Rectal smooth muscle tissue (tissue), 1 donor: ENCODE data around the gene AAMP.

ENCODE experiments used
- H3K27ac ChIP-seq: one replicate; pipeline ENCODE4 v1.7.0; 2013; ENCODE audit warnings: low read depth, low read length, inconsistent platforms
- H3K27me3 ChIP-seq: one replicate; pipeline ENCODE4 v1.7.0; 2013; ENCODE audit warnings: low read length; ENCODE audit not compliant: control insufficient read depth, insufficient read depth
- H3K36me3 ChIP-seq: one replicate; pipeline ENCODE4 v1.7.0; 2013; ENCODE audit warnings: low read length; ENCODE audit not compliant: control insufficient read depth, insufficient read depth
- H3K4me1 ChIP-seq: one replicate; pipeline ENCODE4 v1.7.0; 2013; ENCODE audit warnings: low read length; ENCODE audit not compliant: control insufficient read depth, insufficient read depth
- H3K4me3 ChIP-seq: one replicate; pipeline ENCODE4 v1.7.0; 2013; ENCODE audit warnings: low read length
- H3K9ac ChIP-seq: one replicate; pipeline ENCODE4 v1.7.0; 2013; ENCODE audit warnings: low read length

Gene AAMP

GRCh38 chr2:218234521-218234920, 35.4 kb downstream of the AAMP start:
- H3K4me1 ChIP-seq, result peaks cover 2% of the 10 kb centered on the region
- no peaks in the 10 kb centered on the region for H3K27me3 ChIP-seq
- H3K4me3 ChIP-seq, result no peak overlapping the region
- no peak overlapping the region for H3K9ac ChIP-seq
- peaks cover 39% of the 10 kb centered on the region for H3K36me3 ChIP-seq
- no peak overlapping the region for H3K27ac ChIP-seq

GRCh38 chr2:218233543-218233942, 36.4 kb downstream of the AAMP start:
- Histone ChIP-seq H3K36me3 (peaks cover 34% of the 10 kb centered on the region), H3K27ac (no peak overlapping the region), H3K4me1 (peaks cover 2% of the 10 kb centered on the region)

GRCh38 chr2:218230882-218231281, 39.1 kb downstream of the AAMP start:
- Histone ChIP-seq H3K27me3 (no peaks in the 10 kb centered on the region), H3K9ac (no peak overlapping the region), H3K4me1 (peaks cover 2% of the 10 kb centered on the region), H3K36me3 (peaks cover 34% of the 10 kb centered on the region), H3K27ac (no peak overlapping the region), H3K4me3 (no peak overlapping the region)

More at GRCh38 chr2:218233543-218233942, 36.4 kb downstream of the AAMP start:
- no peaks in the 10 kb centered on the region for H3K27me3 ChIP-seq
- no peak overlapping the region for H3K9ac ChIP-seq
- no peak overlapping the region for H3K4me3 ChIP-seq

- Histone ChIP-seq H3K27ac (no peak overlapping the region), H3K4me1 (peaks cover 2% of the 10 kb centered on the region), H3K36me3 (peaks cover 27% of the 10 kb centered on the region), H3K4me3 (no peak overlapping the region), H3K9ac (no peak overlapping the region), H3K27me3 (no peaks in the 10 kb centered on the region)
Measured at GRCh38 chr2:218229851-218230250, 40.1 kb downstream of the AAMP start.

- Histone ChIP-seq H3K9ac (no peak overlapping the region), H3K4me1 (peaks cover 2% of the 10 kb centered on the region), H3K4me3 (no peak overlapping the region), H3K36me3 (peaks cover 23% of the 10 kb centered on the region), H3K27me3 (no peaks in the 10 kb centered on the region), H3K27ac (no peak overlapping the region)
Measured at GRCh38 chr2:218229239-218229638, 40.7 kb downstream of the AAMP start.

- Histone ChIP-seq H3K27me3 (no peaks in the 10 kb centered on the region), H3K27ac (no peak overlapping the region), H3K4me3 (no peak overlapping the region), H3K9ac (no peak overlapping the region), H3K4me1 (peaks cover 2% of the 10 kb centered on the region), H3K36me3 (peaks cover 22% of the 10 kb centered on the region)
Measured at GRCh38 chr2:218228366-218229090, 41.4 kb downstream of the AAMP start.

GRCh38 chr2:218226903-218227302, 43.0 kb downstream of the AAMP start:
- H3K9ac ChIP-seq, result no peak overlapping the region
- no peak overlapping the region for H3K27ac ChIP-seq
- H3K4me1 ChIP-seq, result peaks cover 8% of the 10 kb centered on the region
- peaks cover 15% of the 10 kb centered on the region for H3K36me3 ChIP-seq
- H3K4me3 ChIP-seq, result no peak overlapping the region
- H3K27me3 ChIP-seq, result no peaks in the 10 kb centered on the region

- H3K9ac ChIP-seq, result no peak overlapping the region
- H3K36me3 ChIP-seq, result peaks cover 9% of the 10 kb centered on the region
- H3K27me3 ChIP-seq, result no peaks in the 10 kb centered on the region
- H3K27ac ChIP-seq, result no peak overlapping the region
- H3K4me1 ChIP-seq, result peaks cover 24% of the 10 kb centered on the region
- H3K4me3 ChIP-seq, result no peak overlapping the region
Measured at GRCh38 chr2:218224186-218224585, 45.8 kb downstream of the AAMP start.

GRCh38 chr2:218223046-218223445, 46.9 kb downstream of the AAMP start:
- Histone ChIP-seq H3K4me1 (peaks cover 30% of the 10 kb centered on the region), H3K36me3 (peaks cover 2% of the 10 kb centered on the region), H3K9ac (no peak overlapping the region), H3K27me3 (no peaks in the 10 kb centered on the region), H3K4me3 (no peak overlapping the region), H3K27ac (no peak overlapping the region)

GRCh38 chr2:218221000-218221399, 48.9 kb downstream of the AAMP start:
- Histone ChIP-seq H3K4me3 (no peak overlapping the region), H3K27ac (no peak overlapping the region), H3K4me1 (peaks cover 32% of the 10 kb centered on the region), H3K36me3 (peaks cover 2% of the 10 kb centered on the region), H3K9ac (no peak overlapping the region), H3K27me3 (no peaks in the 10 kb centered on the region)

GRCh38 chr2:218219934-218220333, 50.0 kb downstream of the AAMP start:
- H3K4me3 ChIP-seq, result peak overlapping the region; percentile 47
- peaks cover 2% of the 10 kb centered on the region for H3K36me3 ChIP-seq
- H3K4me1 ChIP-seq, result peaks cover 32% of the 10 kb centered on the region
- H3K27me3 ChIP-seq, result no peaks in the 10 kb centered on the region
- no peak overlapping the region for H3K9ac ChIP-seq
- no peak overlapping the region for H3K27ac ChIP-seq

GRCh38 chr2:218218268-218219185, 51.4 kb downstream of the AAMP start:
- no peaks in the 10 kb centered on the region for H3K27me3 ChIP-seq
- H3K9ac ChIP-seq, result peak overlapping the region; percentile 96
- H3K27ac ChIP-seq, result peak overlapping the region; percentile 93
- H3K36me3 ChIP-seq, result no peaks in the 10 kb centered on the region
- H3K4me1 ChIP-seq, result peaks cover 32% of the 10 kb centered on the region
- H3K4me3 ChIP-seq, result peak overlapping the region; percentile 76
